Measurements from ENCODE around the gene FLT1. TPM values are rescaled to one million over a fixed set of nuclear protein-coding genes. Genes with fewer than 3 reads are reported as not detected.

FLT1 gene
- total RNA-seq, 1 donor from 2014 or later, result 0.81 TPM

- DNase-seq (ENCODE audit: low spot score, unreplicated experiment), result no peak
- Mint-ChIP-seq H3K4me3 (ENCODE audit: low read depth) (no peak overlapping the region), H3K27ac (no peak overlapping the region), H3K36me3 (ENCODE audit: insufficient read depth) (peaks cover 2% of the 10 kb centered on the region), H3K27me3 (no peaks in the 10 kb centered on the region), H3K4me1 (ENCODE audit: low read depth) (peaks cover 7% of the 10 kb centered on the region), H3K9me3 (ENCODE audit: low read depth) (no peaks in the 10 kb centered on the region)
- TF ChIP-seq CTCF (IDR thresholded peaks at IDR 0.05; ENCODE audit: unreplicated experiment), result no peak
These were observed 193.1 kb downstream of the FLT1 start for GRCh38 chr13:28301839-28302238.

- H3K9me3 Mint-ChIP-seq (ENCODE audit: low read depth), result no peaks in the 10 kb centered on the region
These were observed 195.0 kb downstream of the FLT1 start for GRCh38 chr13:28299916-28300315.

GRCh38 chr13:28297341-28297740 lies 197.6 kb downstream of the FLT1 start:
- TF ChIP-seq CTCF (IDR thresholded peaks at IDR 0.05; ENCODE audit: unreplicated experiment), result no peak
- DNase-seq (ENCODE audit: low spot score, unreplicated experiment), result no peak
- peaks cover 19% of the 10 kb centered on the region for H3K36me3 Mint-ChIP-seq (ENCODE audit: insufficient read depth)
- H3K9me3 Mint-ChIP-seq (ENCODE audit: low read depth), result no peaks in the 10 kb centered on the region
- H3K4me3 Mint-ChIP-seq (ENCODE audit: low read depth), result no peak overlapping the region
- no peak overlapping the region for H3K27ac Mint-ChIP-seq
- H3K4me1 Mint-ChIP-seq (ENCODE audit: low read depth), result peaks cover 7% of the 10 kb centered on the region
- H3K27me3 Mint-ChIP-seq, result no peaks in the 10 kb centered on the region

More at GRCh38 chr13:28299916-28300315, 195.0 kb downstream of the FLT1 start:
- Mint-ChIP-seq H3K27me3 (no peaks in the 10 kb centered on the region), H3K36me3 (ENCODE audit: insufficient read depth) (peaks cover 8% of the 10 kb centered on the region), H3K4me3 (ENCODE audit: low read depth) (no peak overlapping the region), H3K4me1 (ENCODE audit: low read depth) (peaks cover 7% of the 10 kb centered on the region), H3K27ac (no peak overlapping the region)
- no peak for DNase-seq (ENCODE audit: low spot score, unreplicated experiment)
- no peak for TF ChIP-seq CTCF (IDR thresholded peaks at IDR 0.05; ENCODE audit: unreplicated experiment)

GRCh38 chr13:28286263-28286662 lies 208.7 kb downstream of the FLT1 start:
- Mint-ChIP-seq H3K36me3 (ENCODE audit: insufficient read depth) (peaks cover 19% of the 10 kb centered on the region), H3K27me3 (no peaks in the 10 kb centered on the region), H3K4me3 (ENCODE audit: low read depth) (no peak overlapping the region), H3K4me1 (ENCODE audit: low read depth) (no peaks in the 10 kb centered on the region), H3K27ac (no peak overlapping the region), H3K9me3 (ENCODE audit: low read depth) (no peaks in the 10 kb centered on the region)
- DNase-seq (ENCODE audit: low spot score, unreplicated experiment), result no peak
- TF ChIP-seq CTCF (IDR thresholded peaks at IDR 0.05; ENCODE audit: unreplicated experiment), result no peak

GRCh38 chr13:28283600-28283999 lies 211.3 kb downstream of the FLT1 start:
- no peaks in the 10 kb centered on the region for H3K9me3 Mint-ChIP-seq (ENCODE audit: low read depth)
- no peak overlapping the region for H3K4me3 Mint-ChIP-seq (ENCODE audit: low read depth)
- H3K27ac Mint-ChIP-seq, result no peak overlapping the region
- no peak for DNase-seq (ENCODE audit: low spot score, unreplicated experiment)
- H3K36me3 Mint-ChIP-seq (ENCODE audit: insufficient read depth), result peaks cover 23% of the 10 kb centered on the region
- H3K27me3 Mint-ChIP-seq, result no peaks in the 10 kb centered on the region
- no peaks in the 10 kb centered on the region for H3K4me1 Mint-ChIP-seq (ENCODE audit: low read depth)
- TF ChIP-seq CTCF (IDR thresholded peaks at IDR 0.05; ENCODE audit: unreplicated experiment), result no peak

Data from progenitor cell of endocrine pancreas (in vitro differentiated cells).